Mesothelial cell of epicardium (in vitro differentiated cells): ENCODE results near the gene HDAC3. TPM values are rescaled to one million over a fixed set of nuclear protein-coding genes. Genes with fewer than 3 reads are reported as not detected.

ENCODE experiments used
- DNase-seq, 2 experiments: peaks; one replicate each; pipeline ENCODE4 v3.0.0; 2021; ENCODE audit warnings: low spot score in 2 of 2; ENCODE audit not compliant: unreplicated experiment in 2 of 2
- H3K27ac Mint-ChIP-seq: 2 replicates; pipeline ENCODE4 v1.8.0; 2021; ENCODE audit warnings: mixed read lengths
- H3K27me3 Mint-ChIP-seq: 2 replicates; pipeline ENCODE4 v1.8.0; 2021; ENCODE audit warnings: low read depth, mixed read lengths
- H3K36me3 Mint-ChIP-seq: 2 replicates; pipeline ENCODE4 v1.8.0; 2021; ENCODE audit warnings: mixed read lengths
- H3K4me1 Mint-ChIP-seq: 2 replicates; pipeline ENCODE4 v1.8.0; 2021; ENCODE audit warnings: mixed read lengths
- H3K4me3 Mint-ChIP-seq: 2 replicates; pipeline ENCODE4 v1.8.0; 2021; ENCODE audit warnings: mild to moderate bottlenecking, moderate library complexity, mixed read lengths
- H3K9me3 Mint-ChIP-seq: 2 replicates; pipeline ENCODE4 v1.8.0; 2021; ENCODE audit warnings: mixed read lengths
- total RNA-seq: library from RNA; stranded (reverse); gene quantifications from 3 replicates; pipeline ENCODE4 v1.2.1, GENCODE V29; 2021
- TF ChIP-seq, protein P1 (sequence below): fragments of 200-600 bp; sonication (generic); IDR thresholded peaks from one replicate; pipeline ENCODE4 v1.5.0; 2021; ENCODE audit warnings: antibody characterized with exemption; ENCODE audit not compliant: unreplicated experiment

Gene HDAC3
- total RNA-seq, 1 donor from 2014 or later, result 108 TPM

DNA sequence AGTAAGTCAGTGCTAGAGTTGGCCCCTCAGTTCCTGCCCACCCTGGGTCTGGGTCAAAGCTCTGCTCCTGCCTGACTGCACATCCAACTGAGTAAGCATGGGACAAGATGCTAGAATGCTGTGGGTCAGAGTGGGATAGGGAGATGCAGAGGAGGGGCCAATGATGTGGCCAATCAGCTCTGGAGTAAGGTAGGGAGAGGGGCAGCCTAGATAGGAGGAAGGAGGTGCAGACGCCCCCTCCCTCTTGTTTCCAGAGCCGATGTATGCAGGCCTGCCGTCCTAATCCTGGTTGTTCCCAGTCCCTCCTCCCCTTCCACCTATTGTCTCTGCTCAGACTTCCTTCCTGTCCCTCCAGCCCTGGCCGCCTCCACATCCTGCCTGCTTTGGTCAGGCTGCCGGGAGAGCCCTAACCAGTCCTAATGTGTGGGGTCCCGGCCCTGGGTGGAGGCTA is 44.1 kb upstream of the HDAC3 start:
- H3K4me3 Mint-ChIP-seq, result peak overlapping the region; percentile 63

DNA sequence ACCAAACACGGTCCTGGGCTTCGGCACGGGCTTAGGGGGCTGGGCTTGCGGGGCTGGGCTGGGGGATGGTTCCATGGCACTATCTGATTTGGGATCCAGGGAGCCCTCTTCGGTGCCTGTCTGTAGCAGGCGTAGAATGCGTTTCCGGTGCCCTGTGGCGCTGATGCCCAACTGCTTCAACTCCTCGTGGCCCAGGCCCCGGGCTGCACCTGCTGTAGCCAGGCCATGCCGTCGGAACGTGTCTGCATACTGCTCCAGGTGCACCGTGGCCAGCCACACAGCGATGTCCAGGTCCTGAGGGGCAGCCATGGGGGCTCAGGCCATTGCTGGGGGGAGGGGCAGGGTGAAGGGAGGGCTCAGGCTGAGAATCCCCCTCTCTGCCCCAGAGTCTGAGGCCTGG is 43.5 kb upstream of the HDAC3 start:
- Mint-ChIP-seq H3K36me3 (peaks cover 13% of the 10 kb centered on the region), H3K27ac (no peak overlapping the region), H3K4me1 (peaks cover 24% of the 10 kb centered on the region), H3K9me3 (no peaks in the 10 kb centered on the region), H3K27me3 (no peaks in the 10 kb centered on the region), H3K4me3 (no peak overlapping the region)
- TF ChIP-seq, protein P1, sequence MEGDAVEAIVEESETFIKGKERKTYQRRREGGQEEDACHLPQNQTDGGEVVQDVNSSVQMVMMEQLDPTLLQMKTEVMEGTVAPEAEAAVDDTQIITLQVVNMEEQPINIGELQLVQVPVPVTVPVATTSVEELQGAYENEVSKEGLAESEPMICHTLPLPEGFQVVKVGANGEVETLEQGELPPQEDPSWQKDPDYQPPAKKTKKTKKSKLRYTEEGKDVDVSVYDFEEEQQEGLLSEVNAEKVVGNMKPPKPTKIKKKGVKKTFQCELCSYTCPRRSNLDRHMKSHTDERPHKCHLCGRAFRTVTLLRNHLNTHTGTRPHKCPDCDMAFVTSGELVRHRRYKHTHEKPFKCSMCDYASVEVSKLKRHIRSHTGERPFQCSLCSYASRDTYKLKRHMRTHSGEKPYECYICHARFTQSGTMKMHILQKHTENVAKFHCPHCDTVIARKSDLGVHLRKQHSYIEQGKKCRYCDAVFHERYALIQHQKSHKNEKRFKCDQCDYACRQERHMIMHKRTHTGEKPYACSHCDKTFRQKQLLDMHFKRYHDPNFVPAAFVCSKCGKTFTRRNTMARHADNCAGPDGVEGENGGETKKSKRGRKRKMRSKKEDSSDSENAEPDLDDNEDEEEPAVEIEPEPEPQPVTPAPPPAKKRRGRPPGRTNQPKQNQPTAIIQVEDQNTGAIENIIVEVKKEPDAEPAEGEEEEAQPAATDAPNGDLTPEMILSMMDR, result no peak
- DNase-seq, result no peak

More for the DNA sequence above, 44.1 kb upstream of the HDAC3 start:
- H3K27me3 Mint-ChIP-seq, result no peaks in the 10 kb centered on the region
- TF ChIP-seq, protein P1, result no peak
- H3K27ac Mint-ChIP-seq, result peak overlapping the region; percentile 33
- H3K4me1 Mint-ChIP-seq, result peaks cover 24% of the 10 kb centered on the region
- no peak for DNase-seq
- H3K9me3 Mint-ChIP-seq, result no peaks in the 10 kb centered on the region
- peaks cover 13% of the 10 kb centered on the region for H3K36me3 Mint-ChIP-seq

DNA sequence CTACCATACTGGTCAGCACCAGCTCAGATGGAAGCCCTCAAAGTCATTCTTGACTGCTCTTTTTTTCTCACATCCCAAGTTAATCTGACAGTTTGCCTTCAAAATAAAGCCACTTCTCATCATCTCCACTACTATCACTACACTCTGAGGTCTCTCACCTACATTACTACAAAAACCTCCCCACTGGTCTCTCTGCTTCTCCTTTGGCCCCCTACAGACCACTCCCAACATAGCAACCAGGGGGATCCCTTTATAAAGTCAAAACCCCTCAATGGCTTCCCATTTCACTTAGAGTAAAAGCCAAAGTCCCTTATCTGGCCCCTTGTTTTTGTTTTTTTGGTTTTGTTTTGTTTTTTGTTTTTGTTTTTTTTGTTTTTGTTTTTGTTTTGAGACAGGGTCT is 40.8 kb upstream of the HDAC3 start:
- H3K4me1 Mint-ChIP-seq, result peaks cover 17% of the 10 kb centered on the region
- H3K27me3 Mint-ChIP-seq, result no peaks in the 10 kb centered on the region
- H3K9me3 Mint-ChIP-seq, result no peaks in the 10 kb centered on the region
- H3K4me3 Mint-ChIP-seq, result no peak overlapping the region
- DNase-seq, result no peak
- H3K27ac Mint-ChIP-seq, result no peak overlapping the region
- TF ChIP-seq, protein P1, result no peak
- peaks cover 14% of the 10 kb centered on the region for H3K36me3 Mint-ChIP-seq

DNA sequence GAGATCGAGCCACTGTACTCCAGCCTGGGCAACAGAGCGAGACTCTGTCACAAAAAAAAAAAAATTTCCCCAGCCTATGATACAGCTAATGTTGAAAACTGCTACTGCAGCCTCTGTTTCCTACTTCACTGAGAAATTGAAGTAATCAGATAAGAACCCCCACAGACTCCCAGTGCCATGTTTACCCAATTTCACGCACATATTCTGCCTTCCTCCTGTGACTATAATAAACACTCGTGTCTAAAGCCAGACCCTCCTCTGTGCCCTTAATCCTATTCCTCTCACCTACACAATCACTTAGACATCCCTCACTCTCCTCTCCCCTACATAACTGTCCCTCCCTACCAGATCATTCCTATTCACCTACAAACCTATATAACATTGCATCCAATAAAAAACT is 39.0 kb upstream of the HDAC3 start:
- H3K27me3 Mint-ChIP-seq, result no peaks in the 10 kb centered on the region
- TF ChIP-seq, protein P1, result no peak
- no peak overlapping the region for H3K4me3 Mint-ChIP-seq
- no peak for DNase-seq
- no peaks in the 10 kb centered on the region for H3K9me3 Mint-ChIP-seq
- H3K4me1 Mint-ChIP-seq, result peaks cover 4% of the 10 kb centered on the region
- peaks cover 14% of the 10 kb centered on the region for H3K36me3 Mint-ChIP-seq
- no peak overlapping the region for H3K27ac Mint-ChIP-seq

DNA sequence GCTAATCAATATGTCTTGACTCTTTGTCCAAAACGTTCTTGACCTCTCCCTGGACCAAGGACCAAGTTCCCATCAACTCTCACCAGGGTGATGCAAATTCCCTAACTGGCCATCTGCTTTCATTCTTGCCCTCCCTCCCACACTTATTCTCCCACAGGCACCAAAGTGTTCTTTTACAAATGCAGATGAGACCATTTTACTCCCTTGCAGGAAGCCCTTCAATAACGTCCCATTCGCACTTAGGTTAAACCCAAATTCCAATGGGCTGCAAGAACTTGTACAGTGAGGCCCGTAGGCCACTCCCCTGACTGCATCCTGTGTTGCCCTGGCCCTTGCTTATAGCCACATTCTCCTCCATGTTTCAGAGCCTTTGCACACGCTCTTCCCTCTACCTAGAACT is 38.1 kb upstream of the HDAC3 start:
- no peak for DNase-seq
- Mint-ChIP-seq H3K27ac (no peak overlapping the region), H3K4me3 (no peak overlapping the region), H3K9me3 (no peaks in the 10 kb centered on the region), H3K27me3 (no peaks in the 10 kb centered on the region), H3K36me3 (peaks cover 14% of the 10 kb centered on the region), H3K4me1 (peaks cover 1% of the 10 kb centered on the region)
- TF ChIP-seq, protein P1, result no peak
